ENCODE measurements around the gene SERF1B.
"Not testable (repeated sequence)": the region's sequence is repeated elsewhere in the genome, so short reads cannot be mapped to it uniquely, and the experiment has no call there.

The SERF1B gene

GRCh38 chr5:70025106-70025844 is at the start of gene SERF1B:
TSS of gene SERF1B (plus strand) at chr5:70025251. CDS start at chr5:70025452, 201 bp downstream.
- H3K36me3 Mint-ChIP-seq; H3K4me1 Mint-ChIP-seq; H3K9me3 Mint-ChIP-seq; DNase-seq (ENCODE audit: low spot score in 2 of 2); H3K4me3 Mint-ChIP-seq; H3K27ac Mint-ChIP-seq: not testable (repeated sequence)
- peak; percentile 94 for ATAC-seq

DNA sequence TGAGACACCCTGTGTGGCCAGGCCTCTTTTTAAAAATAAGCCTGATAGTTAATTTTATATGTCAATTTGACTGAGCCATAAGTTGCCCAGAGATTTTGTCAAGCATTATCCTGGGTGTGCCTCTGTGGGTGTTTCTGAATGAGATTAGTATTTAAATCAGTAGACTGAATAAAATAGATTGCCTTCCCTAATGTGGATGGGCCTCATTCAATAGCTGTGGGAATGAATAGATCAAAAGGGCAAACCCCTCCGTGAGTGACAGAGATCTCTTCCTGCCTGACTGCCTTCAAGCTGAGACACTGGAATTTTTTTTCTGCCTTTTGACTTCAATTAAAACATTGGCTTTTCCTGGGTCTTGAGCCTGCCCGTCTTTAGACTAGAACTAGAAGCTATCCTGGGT is 33.3 kb upstream of the SERF1B start:
- not testable (repeated sequence) for H3K4me3 Mint-ChIP-seq; ATAC-seq; H3K27ac Mint-ChIP-seq; DNase-seq (ENCODE audit: low spot score in 2 of 2); H3K9me3 Mint-ChIP-seq; H3K4me1 Mint-ChIP-seq; H3K36me3 Mint-ChIP-seq

GRCh38 chr5:69995535-69995934 is 29.5 kb upstream of the SERF1B start:
- not testable (repeated sequence) for H3K4me1 Mint-ChIP-seq; ATAC-seq; H3K4me3 Mint-ChIP-seq; H3K27ac Mint-ChIP-seq; DNase-seq (ENCODE audit: low spot score in 2 of 2); H3K9me3 Mint-ChIP-seq; H3K36me3 Mint-ChIP-seq

DNA sequence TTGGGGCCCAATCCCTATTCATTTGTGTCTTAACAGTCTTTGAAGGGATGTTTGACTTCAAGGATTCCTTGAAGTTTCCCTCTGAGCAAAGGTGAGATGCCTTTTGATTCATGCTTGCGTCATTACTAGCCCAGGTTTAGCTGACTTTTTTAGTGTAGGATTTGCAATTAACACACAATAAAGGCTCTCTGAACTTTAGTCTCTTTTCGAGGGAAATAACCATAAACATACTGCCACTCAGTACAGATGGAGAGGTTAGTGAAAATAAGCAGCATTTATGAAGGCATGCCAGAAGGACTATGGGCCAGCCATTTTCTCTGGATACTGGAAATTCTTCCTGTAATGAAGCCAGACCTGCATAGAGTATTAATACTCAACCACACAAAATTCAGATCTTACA is 4.4 kb upstream of the SERF1B start:
- not testable (repeated sequence) for H3K4me3 Mint-ChIP-seq; DNase-seq (ENCODE audit: low spot score in 2 of 2); H3K9me3 Mint-ChIP-seq; H3K36me3 Mint-ChIP-seq; H3K4me1 Mint-ChIP-seq; ATAC-seq; H3K27ac Mint-ChIP-seq

DNA sequence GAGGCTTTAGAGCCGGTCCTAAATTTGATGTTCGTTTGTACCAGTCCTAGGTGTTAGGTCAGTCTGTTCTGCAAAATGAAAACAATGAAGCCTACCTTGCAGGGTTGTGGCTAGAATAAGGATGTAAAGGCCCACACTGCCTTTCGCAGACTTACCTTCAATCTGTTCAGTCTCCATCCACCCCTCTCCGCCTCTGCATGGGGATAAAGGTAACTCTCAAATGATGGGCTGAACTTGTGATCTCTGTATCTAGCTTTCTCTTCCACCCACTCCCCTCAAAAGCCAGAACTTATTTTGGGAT is 744 bp downstream of the SERF1B start:
- not testable (repeated sequence) for H3K4me1 Mint-ChIP-seq; H3K4me3 Mint-ChIP-seq; H3K27ac Mint-ChIP-seq; DNase-seq (ENCODE audit: low spot score in 2 of 2); H3K9me3 Mint-ChIP-seq; H3K36me3 Mint-ChIP-seq
- peak; percentile 31 for ATAC-seq

- ATAC-seq; H3K4me3 Mint-ChIP-seq; DNase-seq (ENCODE audit: low spot score in 2 of 2); H3K27ac Mint-ChIP-seq; H3K4me1 Mint-ChIP-seq; H3K9me3 Mint-ChIP-seq; H3K36me3 Mint-ChIP-seq: not testable (repeated sequence)
Observed at GRCh38 chr5:70031204-70031603, 6.2 kb downstream of the SERF1B start.

- not testable (repeated sequence) for H3K4me1 Mint-ChIP-seq; DNase-seq (ENCODE audit: low spot score in 2 of 2); H3K9me3 Mint-ChIP-seq; H3K36me3 Mint-ChIP-seq; H3K4me3 Mint-ChIP-seq; ATAC-seq; H3K27ac Mint-ChIP-seq
Observed at GRCh38 chr5:70041411-70041810, 16.4 kb downstream of the SERF1B start.

DNA sequence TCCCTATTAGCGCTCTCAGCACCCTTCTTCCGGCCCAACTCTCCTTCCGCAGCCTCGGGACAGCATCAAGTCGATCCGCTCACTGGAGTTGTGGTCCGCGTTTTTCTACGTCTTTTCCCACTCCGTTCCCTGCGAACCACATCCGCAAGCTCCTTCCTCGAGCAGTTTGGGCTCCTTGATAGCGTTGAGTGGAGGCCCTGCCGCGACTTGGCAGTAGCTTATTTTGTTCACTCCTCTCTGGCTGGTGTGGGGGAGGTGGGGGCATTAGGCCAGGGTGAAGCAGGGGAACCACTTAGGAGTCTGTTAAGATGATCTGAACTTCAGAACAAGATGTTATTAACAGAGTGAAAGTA is 24.7 kb downstream of the SERF1B start:
- not testable (repeated sequence) for H3K27ac Mint-ChIP-seq; DNase-seq (ENCODE audit: low spot score in 2 of 2); H3K4me3 Mint-ChIP-seq; H3K4me1 Mint-ChIP-seq; H3K9me3 Mint-ChIP-seq; H3K36me3 Mint-ChIP-seq
- ATAC-seq, result peak; percentile 61

DNA sequence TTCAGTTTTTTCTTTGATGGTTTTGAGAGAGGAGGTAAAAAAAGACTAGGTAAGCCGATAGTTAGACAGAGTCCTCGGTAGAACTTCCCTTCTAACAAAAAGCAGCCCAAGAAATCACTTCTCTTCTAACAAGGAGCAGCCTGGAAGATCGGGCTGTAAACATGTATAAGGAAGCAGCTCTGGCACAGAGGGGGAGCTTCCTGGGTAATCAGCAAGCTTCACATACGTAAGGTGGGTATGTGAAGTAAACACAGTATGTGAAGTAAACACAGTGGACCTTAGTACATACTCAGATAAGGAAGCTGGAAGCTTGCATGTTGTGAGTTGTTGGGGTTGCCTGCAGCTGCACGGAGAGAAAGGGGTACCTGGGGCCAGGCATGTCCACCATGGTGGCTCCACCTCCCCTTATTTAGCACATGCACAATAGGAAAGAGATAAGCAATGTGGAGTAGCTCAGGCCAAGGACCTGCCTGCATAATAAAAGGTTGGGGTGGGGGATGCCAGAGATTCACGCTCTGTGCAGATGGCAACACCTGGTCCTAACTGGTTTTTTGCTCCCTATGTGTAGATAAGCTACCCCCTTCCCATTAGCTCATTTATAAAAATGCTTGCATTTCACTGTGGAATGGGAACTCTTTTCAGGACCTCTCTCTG is 31.4 kb downstream of the SERF1B start:
- not testable (repeated sequence) for H3K27ac Mint-ChIP-seq

GRCh38 chr5:70057140-70057539 is 32.1 kb downstream of the SERF1B start:
- H3K27ac Mint-ChIP-seq; H3K4me3 Mint-ChIP-seq; H3K4me1 Mint-ChIP-seq; H3K9me3 Mint-ChIP-seq; DNase-seq (ENCODE audit: low spot score in 2 of 2); H3K36me3 Mint-ChIP-seq: not testable (repeated sequence)
- peak; percentile 52 for ATAC-seq

More for the DNA sequence above, 31.4 kb downstream of the SERF1B start:
- H3K4me3 Mint-ChIP-seq; ATAC-seq; DNase-seq (ENCODE audit: low spot score in 2 of 2); H3K4me1 Mint-ChIP-seq; H3K36me3 Mint-ChIP-seq; H3K9me3 Mint-ChIP-seq: not testable (repeated sequence)

DNA sequence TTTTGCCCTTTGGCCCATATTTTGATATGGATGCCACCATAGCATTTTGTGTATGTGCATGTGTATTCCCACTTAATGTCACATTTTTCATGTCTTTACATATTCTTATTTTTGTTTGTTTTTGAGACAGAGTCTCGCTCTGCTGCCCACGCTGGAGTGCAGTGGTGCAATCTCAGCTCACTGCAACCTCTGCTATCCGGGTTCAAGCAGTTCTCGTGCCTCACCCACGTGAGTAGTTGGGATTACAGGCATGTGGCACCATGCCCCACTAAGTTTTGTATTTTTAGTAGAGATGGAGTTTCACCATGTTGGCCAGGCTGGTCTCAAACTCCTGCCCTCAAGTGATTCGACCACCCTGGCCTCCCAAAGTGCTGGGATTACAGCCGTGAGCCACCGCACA is 52.6 kb downstream of the SERF1B start:
- H3K36me3 Mint-ChIP-seq, result peaks cover 10% of the 10 kb centered on the region
- H3K4me3 Mint-ChIP-seq; DNase-seq (ENCODE audit: low spot score in 2 of 2); H3K4me1 Mint-ChIP-seq; H3K27ac Mint-ChIP-seq; ATAC-seq; H3K9me3 Mint-ChIP-seq: not testable (repeated sequence)

- ATAC-seq; H3K9me3 Mint-ChIP-seq; H3K27ac Mint-ChIP-seq; H3K4me3 Mint-ChIP-seq; DNase-seq (ENCODE audit: low spot score in 2 of 2); H3K36me3 Mint-ChIP-seq; H3K4me1 Mint-ChIP-seq: not testable (repeated sequence)
Observed at GRCh38 chr5:70088907-70089464, 63.9 kb downstream of the SERF1B start.

DNA sequence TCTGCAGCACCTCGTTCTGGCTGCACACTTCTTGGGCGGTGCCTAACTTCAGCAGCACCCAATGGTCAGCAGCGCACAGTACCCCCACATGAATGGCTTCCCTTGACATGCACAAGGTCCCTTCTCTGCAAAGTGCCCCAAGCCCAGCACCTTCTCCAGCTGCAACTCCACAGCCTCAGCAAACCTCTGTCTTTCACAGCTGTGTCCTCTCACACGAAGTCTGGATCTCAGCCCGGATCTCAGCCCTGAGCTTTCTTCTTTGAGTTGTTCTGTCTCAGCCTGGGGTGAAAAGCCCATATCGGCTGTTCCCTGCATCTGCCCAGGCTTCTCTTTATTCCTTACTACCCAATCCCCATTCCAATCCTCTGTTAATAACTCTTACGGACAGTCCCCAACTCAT is 66.7 kb downstream of the SERF1B start:
- H3K4me3 Mint-ChIP-seq; H3K36me3 Mint-ChIP-seq; H3K27ac Mint-ChIP-seq; H3K9me3 Mint-ChIP-seq; ATAC-seq; H3K4me1 Mint-ChIP-seq; DNase-seq (ENCODE audit: low spot score in 2 of 2): not testable (repeated sequence)
